ENCODE results near the gene ATXN1. TPM values are rescaled to one million over a fixed set of nuclear protein-coding genes. Genes with fewer than 3 reads are reported as not detected.

The ATXN1 gene
- total and polyA plus RNA-seq, 2 experiments from 2014 or later = 4.8 to 9.1 TPM

DNA sequence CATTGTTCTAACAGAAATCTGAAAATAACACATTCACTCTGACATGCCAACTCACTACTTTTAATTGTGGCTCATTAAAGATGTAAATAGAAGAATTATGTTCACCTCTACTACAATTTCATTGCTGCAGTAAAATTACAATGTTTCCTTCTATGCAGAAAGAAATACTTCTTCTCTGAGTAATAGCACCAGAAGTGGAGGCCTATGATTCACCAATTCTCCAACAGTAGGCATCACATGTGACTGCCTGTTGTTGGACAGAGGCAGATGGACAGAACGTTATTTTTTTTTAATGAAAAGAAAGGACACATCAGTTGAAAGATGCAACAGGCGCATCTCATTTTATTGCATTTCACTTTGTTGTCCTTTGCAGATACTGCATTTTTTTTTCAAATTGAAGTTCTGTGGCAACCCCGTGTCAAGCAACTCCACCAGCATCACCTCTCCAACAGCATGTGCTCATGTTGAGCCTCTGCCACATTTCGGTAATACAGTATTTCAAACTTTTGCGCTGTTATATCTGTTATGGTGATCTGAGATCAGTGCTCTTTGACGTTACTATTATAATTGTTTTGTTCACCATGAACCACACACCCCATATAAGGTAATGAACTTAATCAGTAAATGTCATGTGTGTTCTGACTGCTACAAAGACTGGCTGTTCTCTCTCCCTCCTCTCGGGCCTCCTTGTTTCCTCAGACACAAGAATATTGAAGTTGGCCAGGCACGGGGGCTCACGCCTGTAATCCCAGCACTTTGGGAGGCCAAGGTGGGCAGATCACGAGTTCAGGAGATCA, 121.4 kb downstream of the ATXN1 start:
- Mint-ChIP-seq H3K9me3 (peaks cover 3% of the 10 kb centered on the region; the same call in 1 of the 3 replicates), H3K4me3 (no peak overlapping the region), H3K4me1 (peaks cover 12% of the 10 kb centered on the region; the same call in 2 of the 3 replicates), H3K36me3 (ENCODE audit: low read depth) (peaks cover 9% of the 10 kb centered on the region; the same call in 2 of the 3 replicates), H3K27ac (no peak overlapping the region), H3K27me3 (ENCODE audit: insufficient read depth, low read depth, poor library complexity) (peaks cover 7% of the 10 kb centered on the region)
- no peaks in the 10 kb centered on the region for H4K20me1 ChIP-seq (replicated peaks; ENCODE audit: insufficient read depth)
- ATAC-seq = no peak
- H3K4me2 ChIP-seq = no peak overlapping the region
- H2AFZ ChIP-seq = no peak overlapping the region
- no peaks in the 10 kb centered on the region for H3K36me3 ChIP-seq (ENCODE audit: insufficient read depth)
- H3F3A ChIP-seq (replicated peaks; ENCODE audit: low read depth) = no peaks in the 10 kb centered on the region
- H3K27me3 ChIP-seq (ENCODE audit: insufficient read depth) = no peaks in the 10 kb centered on the region
- H3K27ac ChIP-seq (ENCODE audit: low read depth) = no peak overlapping the region
- H3K4me1 ChIP-seq (ENCODE audit: insufficient read depth) = peaks cover 9% of the 10 kb centered on the region; the same call in 1 of the 2 replicates
- no peak for DNase-seq (ENCODE audit: low spot score)
- TF ChIP-seq JUNB (IDR thresholded peaks at IDR 0.05; ENCODE audit: unreplicated experiment) (no peak), NANOG (IDR thresholded peaks at IDR 0.05; ENCODE audit: borderline replicate concordance) (no peak), ZNF114 (CRISPR knock-in tag; IDR thresholded peaks at IDR 0.05) (no peak)
- TF ChIP-seq, protein P1, sequence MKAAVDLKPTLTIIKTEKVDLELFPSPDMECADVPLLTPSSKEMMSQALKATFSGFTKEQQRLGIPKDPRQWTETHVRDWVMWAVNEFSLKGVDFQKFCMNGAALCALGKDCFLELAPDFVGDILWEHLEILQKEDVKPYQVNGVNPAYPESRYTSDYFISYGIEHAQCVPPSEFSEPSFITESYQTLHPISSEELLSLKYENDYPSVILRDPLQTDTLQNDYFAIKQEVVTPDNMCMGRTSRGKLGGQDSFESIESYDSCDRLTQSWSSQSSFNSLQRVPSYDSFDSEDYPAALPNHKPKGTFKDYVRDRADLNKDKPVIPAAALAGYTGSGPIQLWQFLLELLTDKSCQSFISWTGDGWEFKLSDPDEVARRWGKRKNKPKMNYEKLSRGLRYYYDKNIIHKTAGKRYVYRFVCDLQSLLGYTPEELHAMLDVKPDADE (IDR thresholded peaks at IDR 0.05) = no peak
- H3K9me2 ChIP-seq (ENCODE audit: insufficient read depth) = no peaks in the 10 kb centered on the region
- H3K79me2 ChIP-seq (replicated peaks; ENCODE audit: insufficient read depth) = no peaks in the 10 kb centered on the region
- H3K4me3 ChIP-seq = no peak overlapping the region

DNA sequence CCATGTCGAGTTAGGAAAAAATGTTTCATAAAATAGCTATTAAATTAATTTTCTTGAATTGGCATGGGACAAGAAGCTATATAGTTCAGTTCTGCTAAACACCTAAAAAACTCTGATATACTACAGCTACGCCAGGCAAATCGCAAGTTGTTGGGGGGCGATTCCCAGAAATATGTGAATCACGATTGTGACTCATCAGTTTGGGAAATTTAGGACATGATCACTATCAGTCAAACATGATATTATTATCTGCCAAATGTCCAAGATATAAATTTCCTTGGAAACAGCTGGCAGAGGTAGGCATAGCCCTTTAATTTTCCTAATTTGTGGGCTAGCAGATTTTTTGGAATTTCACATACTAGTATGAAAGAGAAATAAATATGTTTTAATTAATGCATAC, 123.6 kb downstream of the ATXN1 start:
- H3K36me3 ChIP-seq (ENCODE audit: insufficient read depth) = no peaks in the 10 kb centered on the region
- no peak overlapping the region for H2AFZ ChIP-seq
- H3K9me3 Mint-ChIP-seq = peaks cover 3% of the 10 kb centered on the region; the same call in 2 of the 3 replicates
- H3K27me3 Mint-ChIP-seq (ENCODE audit: insufficient read depth, low read depth, poor library complexity) = peaks cover 7% of the 10 kb centered on the region
- H3K27ac Mint-ChIP-seq = no peak overlapping the region
- peaks cover 9% of the 10 kb centered on the region; the same call in 1 of the 2 replicates for H3K4me1 ChIP-seq (ENCODE audit: insufficient read depth)
- H3K4me3 ChIP-seq = no peak overlapping the region
- H3F3A ChIP-seq (replicated peaks; ENCODE audit: low read depth) = no peaks in the 10 kb centered on the region
- no peak overlapping the region for H3K27ac ChIP-seq (ENCODE audit: low read depth)
- no peaks in the 10 kb centered on the region for H3K9me2 ChIP-seq (ENCODE audit: insufficient read depth)
- DNase-seq (ENCODE audit: low spot score) (no peak), ATAC-seq (no peak)
- no peak overlapping the region for H3K4me3 Mint-ChIP-seq
- H3K79me2 ChIP-seq (replicated peaks; ENCODE audit: insufficient read depth) = no peaks in the 10 kb centered on the region
- peaks cover 9% of the 10 kb centered on the region; the same call in 2 of the 3 replicates for H3K36me3 Mint-ChIP-seq (ENCODE audit: low read depth)
- H4K20me1 ChIP-seq (replicated peaks; ENCODE audit: insufficient read depth) = no peaks in the 10 kb centered on the region
- no peak overlapping the region for H3K4me2 ChIP-seq
- H3K27me3 ChIP-seq (ENCODE audit: insufficient read depth) = no peaks in the 10 kb centered on the region
- peaks cover 12% of the 10 kb centered on the region; the same call in 2 of the 3 replicates for H3K4me1 Mint-ChIP-seq
- TF ChIP-seq, protein P1 (IDR thresholded peaks at IDR 0.05) = no peak
- TF ChIP-seq ZNF331 (CRISPR knock-in tag; IDR thresholded peaks at IDR 0.05; ENCODE audit: low read depth) (no peak), EZH2phosphoT487 (IDR thresholded peaks at IDR 0.05; ENCODE audit: unreplicated experiment) (no peak), POLR2AphosphoS5 (IDR thresholded peaks at IDR 0.05; ENCODE audit: low read depth) (no peak), CREB1 (CRISPR knock-in tag; IDR thresholded peaks at IDR 0.05; ENCODE audit: low read depth) (no peak), JUNB (IDR thresholded peaks at IDR 0.05; ENCODE audit: unreplicated experiment) (no peak)
- TF ChIP-seq, protein P2, sequence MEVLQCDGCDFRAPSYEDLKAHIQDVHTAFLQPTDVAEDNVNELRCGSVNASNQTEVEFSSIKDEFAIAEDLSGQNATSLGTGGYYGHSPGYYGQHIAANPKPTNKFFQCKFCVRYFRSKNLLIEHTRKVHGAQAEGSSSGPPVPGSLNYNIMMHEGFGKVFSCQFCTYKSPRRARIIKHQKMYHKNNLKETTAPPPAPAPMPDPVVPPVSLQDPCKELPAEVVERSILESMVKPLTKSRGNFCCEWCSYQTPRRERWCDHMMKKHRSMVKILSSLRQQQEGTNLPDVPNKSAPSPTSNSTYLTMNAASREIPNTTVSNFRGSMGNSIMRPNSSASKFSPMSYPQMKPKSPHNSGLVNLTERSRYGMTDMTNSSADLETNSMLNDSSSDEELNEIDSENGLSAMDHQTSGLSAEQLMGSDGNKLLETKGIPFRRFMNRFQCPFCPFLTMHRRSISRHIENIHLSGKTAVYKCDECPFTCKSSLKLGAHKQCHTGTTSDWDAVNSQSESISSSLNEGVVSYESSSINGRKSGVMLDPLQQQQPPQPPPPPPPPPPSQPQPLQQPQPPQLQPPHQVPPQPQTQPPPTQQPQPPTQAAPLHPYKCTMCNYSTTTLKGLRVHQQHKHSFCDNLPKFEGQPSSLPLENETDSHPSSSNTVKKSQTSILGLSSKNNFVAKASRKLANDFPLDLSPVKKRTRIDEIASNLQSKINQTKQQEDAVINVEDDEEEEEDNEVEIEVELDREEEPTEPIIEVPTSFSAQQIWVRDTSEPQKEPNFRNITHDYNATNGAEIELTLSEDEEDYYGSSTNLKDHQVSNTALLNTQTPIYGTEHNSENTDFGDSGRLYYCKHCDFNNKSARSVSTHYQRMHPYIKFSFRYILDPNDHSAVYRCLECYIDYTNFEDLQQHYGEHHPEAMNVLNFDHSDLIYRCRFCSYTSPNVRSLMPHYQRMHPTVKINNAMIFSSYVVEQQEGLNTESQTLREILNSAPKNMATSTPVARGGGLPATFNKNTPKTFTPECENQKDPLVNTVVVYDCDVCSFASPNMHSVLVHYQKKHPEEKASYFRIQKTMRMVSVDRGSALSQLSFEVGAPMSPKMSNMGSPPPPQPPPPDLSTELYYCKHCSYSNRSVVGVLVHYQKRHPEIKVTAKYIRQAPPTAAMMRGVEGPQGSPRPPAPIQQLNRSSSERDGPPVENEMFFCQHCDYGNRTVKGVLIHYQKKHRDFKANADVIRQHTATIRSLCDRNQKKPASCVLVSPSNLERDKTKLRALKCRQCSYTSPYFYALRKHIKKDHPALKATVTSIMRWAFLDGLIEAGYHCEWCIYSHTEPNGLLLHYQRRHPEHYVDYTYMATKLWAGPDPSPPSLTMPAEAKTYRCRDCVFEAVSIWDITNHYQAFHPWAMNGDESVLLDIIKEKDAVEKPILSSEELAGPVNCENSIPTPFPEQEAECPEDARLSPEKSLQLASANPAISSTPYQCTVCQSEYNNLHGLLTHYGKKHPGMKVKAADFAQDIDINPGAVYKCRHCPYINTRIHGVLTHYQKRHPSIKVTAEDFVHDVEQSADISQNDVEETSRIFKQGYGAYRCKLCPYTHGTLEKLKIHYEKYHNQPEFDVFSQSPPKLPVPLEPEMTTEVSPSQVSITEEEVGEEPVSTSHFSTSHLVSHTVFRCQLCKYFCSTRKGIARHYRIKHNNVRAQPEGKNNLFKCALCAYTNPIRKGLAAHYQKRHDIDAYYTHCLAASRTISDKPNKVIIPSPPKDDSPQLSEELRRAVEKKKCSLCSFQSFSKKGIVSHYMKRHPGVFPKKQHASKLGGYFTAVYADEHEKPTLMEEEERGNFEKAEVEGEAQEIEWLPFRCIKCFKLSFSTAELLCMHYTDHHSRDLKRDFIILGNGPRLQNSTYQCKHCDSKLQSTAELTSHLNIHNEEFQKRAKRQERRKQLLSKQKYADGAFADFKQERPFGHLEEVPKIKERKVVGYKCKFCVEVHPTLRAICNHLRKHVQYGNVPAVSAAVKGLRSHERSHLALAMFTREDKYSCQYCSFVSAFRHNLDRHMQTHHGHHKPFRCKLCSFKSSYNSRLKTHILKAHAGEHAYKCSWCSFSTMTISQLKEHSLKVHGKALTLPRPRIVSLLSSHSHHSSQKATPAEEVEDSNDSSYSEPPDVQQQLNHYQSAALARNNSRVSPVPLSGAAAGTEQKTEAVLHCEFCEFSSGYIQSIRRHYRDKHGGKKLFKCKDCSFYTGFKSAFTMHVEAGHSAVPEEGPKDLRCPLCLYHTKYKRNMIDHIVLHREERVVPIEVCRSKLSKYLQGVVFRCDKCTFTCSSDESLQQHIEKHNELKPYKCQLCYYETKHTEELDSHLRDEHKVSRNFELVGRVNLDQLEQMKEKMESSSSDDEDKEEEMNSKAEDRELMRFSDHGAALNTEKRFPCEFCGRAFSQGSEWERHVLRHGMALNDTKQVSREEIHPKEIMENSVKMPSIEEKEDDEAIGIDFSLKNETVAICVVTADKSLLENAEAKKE (CRISPR knock-in tag; IDR thresholded peaks at IDR 0.05) = no peak
- TF ChIP-seq, protein P3, sequence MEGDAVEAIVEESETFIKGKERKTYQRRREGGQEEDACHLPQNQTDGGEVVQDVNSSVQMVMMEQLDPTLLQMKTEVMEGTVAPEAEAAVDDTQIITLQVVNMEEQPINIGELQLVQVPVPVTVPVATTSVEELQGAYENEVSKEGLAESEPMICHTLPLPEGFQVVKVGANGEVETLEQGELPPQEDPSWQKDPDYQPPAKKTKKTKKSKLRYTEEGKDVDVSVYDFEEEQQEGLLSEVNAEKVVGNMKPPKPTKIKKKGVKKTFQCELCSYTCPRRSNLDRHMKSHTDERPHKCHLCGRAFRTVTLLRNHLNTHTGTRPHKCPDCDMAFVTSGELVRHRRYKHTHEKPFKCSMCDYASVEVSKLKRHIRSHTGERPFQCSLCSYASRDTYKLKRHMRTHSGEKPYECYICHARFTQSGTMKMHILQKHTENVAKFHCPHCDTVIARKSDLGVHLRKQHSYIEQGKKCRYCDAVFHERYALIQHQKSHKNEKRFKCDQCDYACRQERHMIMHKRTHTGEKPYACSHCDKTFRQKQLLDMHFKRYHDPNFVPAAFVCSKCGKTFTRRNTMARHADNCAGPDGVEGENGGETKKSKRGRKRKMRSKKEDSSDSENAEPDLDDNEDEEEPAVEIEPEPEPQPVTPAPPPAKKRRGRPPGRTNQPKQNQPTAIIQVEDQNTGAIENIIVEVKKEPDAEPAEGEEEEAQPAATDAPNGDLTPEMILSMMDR (conservative IDR thresholded peaks at IDR 0.05; ENCODE audit: low read depth in 2 of 2) = no peak

Measured in GM23338 (cell line).